Measurements from ENCODE around the gene TRERF1.

- no peak for TF ChIP-seq POLR2A (IDR thresholded peaks at IDR 0.05; ENCODE audit: low read depth, low read length)
- no peak for TF ChIP-seq CTCF (conservative IDR thresholded peaks at IDR 0.05; ENCODE audit: low read depth, low read length)
These were observed 73.6 kb downstream of the TRERF1 start for GRCh38 chr6:42378125-42378524.

Measured in IMR-90 (cell line).